Fibroblast of mammary gland (primary cell): ENCODE results near the gene MSX1.

Experiments
- DNase-seq: peaks from one replicate; pipeline ENCODE4 v3.0.0-alpha.2; 2010; ENCODE audit warnings: low read depth
- H3K4me3 ChIP-seq: 2 replicates; pipeline ENCODE4 v1.5.1; 2011; ENCODE audit warnings: low read depth, mild to moderate bottlenecking, low read length, moderate library complexity; ENCODE audit not compliant: control insufficient read depth
- TF ChIP-seq, protein P1 (sequence below): conservative IDR thresholded peaks from 2 replicates; pipeline ENCODE4 v1.5.1; 2011; ENCODE audit warnings: low read depth, low read length, inconsistent platforms; ENCODE audit not compliant: control insufficient read depth, insufficient read depth

MSX1 gene

DNA sequence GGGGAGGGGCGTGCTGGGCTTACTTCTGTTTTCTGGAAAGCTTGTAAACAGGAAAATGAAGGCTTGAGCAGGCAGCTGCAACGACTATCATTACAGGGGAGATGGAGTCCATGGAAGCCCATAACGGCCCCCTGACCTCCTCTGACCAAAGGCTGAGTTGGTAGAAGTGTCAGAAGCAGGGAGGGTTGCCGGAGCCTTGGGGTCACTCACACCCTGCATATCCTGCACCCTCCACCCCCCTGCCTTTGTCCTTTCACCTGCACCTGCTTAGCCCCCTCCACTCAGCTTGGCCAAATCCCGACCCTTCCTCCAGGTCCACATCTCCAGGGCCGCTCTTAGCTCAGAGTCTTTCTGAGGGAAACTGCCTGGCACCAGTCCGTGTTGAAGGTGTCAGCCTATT lies 12.5 kb upstream of the MSX1 start:
- TF ChIP-seq, protein P1, sequence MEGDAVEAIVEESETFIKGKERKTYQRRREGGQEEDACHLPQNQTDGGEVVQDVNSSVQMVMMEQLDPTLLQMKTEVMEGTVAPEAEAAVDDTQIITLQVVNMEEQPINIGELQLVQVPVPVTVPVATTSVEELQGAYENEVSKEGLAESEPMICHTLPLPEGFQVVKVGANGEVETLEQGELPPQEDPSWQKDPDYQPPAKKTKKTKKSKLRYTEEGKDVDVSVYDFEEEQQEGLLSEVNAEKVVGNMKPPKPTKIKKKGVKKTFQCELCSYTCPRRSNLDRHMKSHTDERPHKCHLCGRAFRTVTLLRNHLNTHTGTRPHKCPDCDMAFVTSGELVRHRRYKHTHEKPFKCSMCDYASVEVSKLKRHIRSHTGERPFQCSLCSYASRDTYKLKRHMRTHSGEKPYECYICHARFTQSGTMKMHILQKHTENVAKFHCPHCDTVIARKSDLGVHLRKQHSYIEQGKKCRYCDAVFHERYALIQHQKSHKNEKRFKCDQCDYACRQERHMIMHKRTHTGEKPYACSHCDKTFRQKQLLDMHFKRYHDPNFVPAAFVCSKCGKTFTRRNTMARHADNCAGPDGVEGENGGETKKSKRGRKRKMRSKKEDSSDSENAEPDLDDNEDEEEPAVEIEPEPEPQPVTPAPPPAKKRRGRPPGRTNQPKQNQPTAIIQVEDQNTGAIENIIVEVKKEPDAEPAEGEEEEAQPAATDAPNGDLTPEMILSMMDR: no peak
- no peak overlapping the region for H3K4me3 ChIP-seq
- DNase-seq: no peak

DNA sequence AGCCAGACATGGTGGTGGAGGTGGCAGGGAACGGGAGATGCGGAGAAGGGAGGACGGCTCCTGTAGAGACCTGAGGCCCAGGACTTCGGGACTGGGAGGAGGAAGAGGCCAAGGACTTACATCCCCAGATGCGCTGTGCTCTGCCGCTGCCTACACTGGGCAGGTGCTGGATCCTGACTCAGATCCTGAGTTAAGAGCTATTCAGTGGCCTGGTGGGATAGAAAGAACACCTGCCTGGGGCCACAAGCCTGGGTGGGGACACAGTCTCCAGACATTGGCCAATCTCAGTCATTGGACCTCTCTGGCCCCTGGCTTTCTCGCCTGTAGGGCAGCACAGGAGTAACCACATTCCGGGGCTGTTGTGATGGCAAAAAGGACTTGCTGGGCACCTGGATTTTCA lies 10.9 kb upstream of the MSX1 start:
- DNase-seq: no peak
- TF ChIP-seq, protein P1: no peak
- no peak overlapping the region for H3K4me3 ChIP-seq

DNA sequence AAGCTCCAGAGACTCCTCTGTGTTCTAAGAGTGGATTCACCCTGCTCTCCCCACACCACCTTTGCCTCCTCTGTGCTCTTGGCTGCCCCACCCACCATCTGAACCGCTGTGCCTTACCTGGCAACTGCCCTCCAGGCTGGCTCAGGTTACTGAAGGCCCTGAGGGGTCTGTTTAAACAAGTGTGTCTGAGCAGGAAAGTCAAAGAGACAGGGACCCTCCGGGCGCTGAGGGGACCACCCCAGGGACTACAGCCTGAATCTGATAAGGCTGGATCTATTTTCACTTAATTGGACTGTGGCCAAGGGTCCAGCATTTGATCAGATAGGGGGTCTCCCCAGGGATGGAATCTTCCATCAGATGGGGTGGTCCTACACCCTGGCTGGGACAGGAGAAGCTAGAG lies 10.4 kb upstream of the MSX1 start:
- TF ChIP-seq, protein P1: no peak
- H3K4me3 ChIP-seq: no peak overlapping the region
- DNase-seq: no peak

DNA sequence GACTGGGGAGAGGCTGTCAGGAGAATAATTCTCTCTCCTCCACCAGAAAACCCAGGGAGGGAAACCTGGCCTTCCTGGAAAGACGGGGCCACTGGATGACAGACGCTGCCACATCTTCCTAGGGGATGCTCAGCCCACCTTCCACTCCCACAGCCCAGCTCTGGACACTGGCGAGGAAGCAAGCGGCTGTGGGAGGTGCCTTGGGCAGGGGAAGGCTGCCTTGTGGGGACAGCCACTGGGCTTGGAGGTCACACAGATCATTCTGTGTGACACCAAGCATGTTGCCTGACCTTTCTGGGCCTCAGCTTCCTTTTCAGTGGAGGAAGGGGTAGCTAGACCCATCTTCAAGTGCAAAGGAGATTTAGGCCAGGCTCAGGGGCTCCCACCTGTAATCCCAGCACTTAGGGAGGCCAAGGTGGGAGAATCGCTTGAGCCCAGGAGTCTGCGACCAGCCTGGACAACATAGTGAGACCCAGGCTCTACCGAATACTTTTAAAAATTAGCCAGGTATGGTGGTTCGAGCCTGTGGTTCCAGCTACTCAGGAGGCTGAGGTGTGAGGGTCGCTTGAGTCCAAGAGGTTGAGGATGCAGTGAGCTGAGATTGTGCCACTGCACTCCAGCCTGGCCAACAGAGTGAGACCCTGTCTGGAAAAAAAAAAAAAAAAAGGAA lies 9.8 kb upstream of the MSX1 start:
- TF ChIP-seq, protein P1: no peak
- no peak overlapping the region for H3K4me3 ChIP-seq
- no peak for DNase-seq

DNA sequence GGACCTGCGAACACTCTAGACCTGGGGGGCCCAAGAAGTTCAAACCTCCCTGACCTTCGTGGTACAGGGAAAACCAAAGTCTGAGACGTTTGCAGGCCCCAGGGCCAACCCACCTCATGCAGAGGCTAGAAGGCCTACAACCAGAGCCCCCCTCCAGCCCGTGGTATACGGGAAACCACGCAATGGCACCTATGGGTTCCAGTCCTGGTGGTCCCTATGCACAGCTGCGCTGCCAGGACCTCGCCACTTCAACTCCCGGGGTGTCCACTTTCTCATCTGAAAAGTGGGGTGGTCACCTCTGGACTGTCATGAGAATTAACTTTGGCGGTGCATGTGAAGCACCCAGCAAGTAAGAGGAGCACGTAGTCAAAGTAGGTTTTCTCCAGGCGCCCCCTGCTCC lies 8.4 kb upstream of the MSX1 start:
- no peak for DNase-seq
- H3K4me3 ChIP-seq: no peak overlapping the region

DNA sequence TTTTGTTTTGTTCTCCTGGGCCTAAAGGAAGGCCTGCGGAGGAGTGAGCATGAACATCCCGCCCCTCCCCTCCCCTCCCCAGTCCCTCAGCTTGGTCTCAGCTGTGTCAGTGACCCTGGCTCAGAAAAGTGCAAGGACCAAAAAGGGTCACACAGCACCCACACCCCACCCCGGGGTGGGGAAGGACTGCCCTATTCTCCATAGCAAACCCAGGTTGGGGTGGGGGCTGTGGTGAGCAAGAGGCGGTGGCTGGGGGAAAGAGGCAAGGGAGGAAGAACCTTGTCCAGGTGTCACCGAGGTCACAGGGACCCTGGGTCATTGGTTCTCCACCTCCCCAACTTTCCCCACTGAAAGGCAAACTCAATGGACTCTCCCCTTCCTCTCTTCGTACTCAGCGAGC lies 7.6 kb upstream of the MSX1 start:
- no peak for DNase-seq
- no peak overlapping the region for H3K4me3 ChIP-seq
- TF ChIP-seq, protein P1: no peak

More for the DNA sequence above, 8.4 kb upstream of the MSX1 start:
- TF ChIP-seq, protein P1: no peak
